ENCODE data around the gene RASL10A. TPM values are rescaled to one million over a fixed set of nuclear protein-coding genes. Genes with fewer than 3 reads are reported as not detected.
A peak's percentile ranks its signal among the peaks of the same experiment; 100 is the strongest.

The RASL10A gene
- total RNA-seq, 1 experiment from 2014 or later, result 1.1 TPM

- Mint-ChIP-seq H3K27ac (ENCODE audit: unreplicated experiment) (no peak overlapping the region), H3K9me3 (ENCODE audit: unreplicated experiment) (no peaks in the 10 kb centered on the region), H3K36me3 (ENCODE audit: insufficient read depth, unreplicated experiment) (peaks cover 100% of the 10 kb centered on the region), H3K4me3 (ENCODE audit: unreplicated experiment) (no peak overlapping the region), H3K4me1 (ENCODE audit: low read depth, unreplicated experiment) (peaks cover 46% of the 10 kb centered on the region), H3K27me3 (ENCODE audit: insufficient read depth, unreplicated experiment) (no peaks in the 10 kb centered on the region)
- Histone ChIP-seq H3K27me3 (replicated peaks; ENCODE audit: control insufficient read depth, insufficient read depth, low read length) (no peaks in the 10 kb centered on the region), H3K9me3 (no peaks in the 10 kb centered on the region), H3K4me1 (peaks cover 50% of the 10 kb centered on the region), H3K36me3 (ENCODE audit: control insufficient read depth, insufficient read depth, low read length) (peaks cover 3% of the 10 kb centered on the region; the same call in 1 of the 2 replicates), H3K4me3 (ENCODE audit: low read depth, low read length) (no peak overlapping the region)
- no peak for DNase-seq
- ChIA-PET POLR2A (no interaction called here), CTCF (no interaction called here)
- intact Hi-C loops (cut with micrococcal nuclease; ENCODE audit: unreplicated experiment), result no loop called here
- BruUV-seq (replicated peaks), result no TSS peak
- no peak for TF ChIP-seq CTCF (IDR thresholded peaks at IDR 0.05; ENCODE audit: insufficient read depth in 1 of 2, low read depth in 1 of 2, low read length in 1 of 2, severe bottlenecking in 1 of 2, unreplicated experiment in 1 of 2)
These were observed 42.9 kb downstream of the RASL10A start for GRCh38 chr22:29272624-29273023.

- Mint-ChIP-seq H3K27me3 (ENCODE audit: insufficient read depth, unreplicated experiment) (no peaks in the 10 kb centered on the region), H3K4me1 (ENCODE audit: low read depth, unreplicated experiment) (peaks cover 36% of the 10 kb centered on the region), H3K9me3 (ENCODE audit: unreplicated experiment) (no peaks in the 10 kb centered on the region), H3K36me3 (ENCODE audit: insufficient read depth, unreplicated experiment) (peaks cover 87% of the 10 kb centered on the region), H3K4me3 (ENCODE audit: unreplicated experiment) (peak overlapping the region; percentile 98), H3K27ac (ENCODE audit: unreplicated experiment) (peak overlapping the region; percentile 74)
- no peaks in the 10 kb centered on the region for H3K9me3 ChIP-seq
- peak overlapping the region; percentile 76 for H3K4me3 ChIP-seq (ENCODE audit: low read depth, low read length)
- ChIA-PET CTCF (no interaction called here), POLR2A (interaction anchor here (0.6 kb wide), 1 partner anchor 8 kb away, joined by 12 read pairs; no protein-coding TSS in a partner anchor)
- no TSS peak for BruUV-seq (replicated peaks)
- TF ChIP-seq CTCF (IDR thresholded peaks at IDR 0.05; ENCODE audit: insufficient read depth in 1 of 2, low read depth in 1 of 2, low read length in 1 of 2, severe bottlenecking in 1 of 2, unreplicated experiment in 1 of 2), result no peak
- peaks cover 4% of the 10 kb centered on the region; the same call in 1 of the 2 replicates for H3K36me3 ChIP-seq (ENCODE audit: control insufficient read depth, insufficient read depth, low read length)
- intact Hi-C loops (cut with micrococcal nuclease; ENCODE audit: unreplicated experiment), result no loop called here
- peak in 1 of 2 experiments; percentile 38 for DNase-seq
- peaks cover 33% of the 10 kb centered on the region for H3K4me1 ChIP-seq
- H3K27me3 ChIP-seq (replicated peaks; ENCODE audit: control insufficient read depth, insufficient read depth, low read length), result no peaks in the 10 kb centered on the region
These were observed 44.8 kb downstream of the RASL10A start for GRCh38 chr22:29270475-29271271.

- H3K4me3 Mint-ChIP-seq (ENCODE audit: unreplicated experiment), result peak overlapping the region; percentile 98
- no peaks in the 10 kb centered on the region for H3K9me3 Mint-ChIP-seq (ENCODE audit: unreplicated experiment)
- H3K27ac Mint-ChIP-seq (ENCODE audit: unreplicated experiment), result peak overlapping the region; percentile 100
- no peaks in the 10 kb centered on the region for H3K9me3 ChIP-seq
- POLR2A ChIA-PET, result interaction anchor here (0.6 kb wide), 1 partner anchor 8 kb away, joined by 12 read pairs; no protein-coding TSS in a partner anchor
- H3K4me1 ChIP-seq, result peaks cover 25% of the 10 kb centered on the region
- no peak for DNase-seq
- CTCF ChIA-PET, result no interaction called here
- H3K4me1 Mint-ChIP-seq (ENCODE audit: low read depth, unreplicated experiment), result peaks cover 28% of the 10 kb centered on the region
- peaks cover 4% of the 10 kb centered on the region for H3K36me3 ChIP-seq (ENCODE audit: control insufficient read depth, insufficient read depth, low read length)
- BruUV-seq (replicated peaks), result no TSS peak
- TF ChIP-seq CTCF (IDR thresholded peaks at IDR 0.05; ENCODE audit: insufficient read depth in 1 of 2, low read depth in 1 of 2, low read length in 1 of 2, severe bottlenecking in 1 of 2, unreplicated experiment in 1 of 2), result no peak
- H3K4me3 ChIP-seq (ENCODE audit: low read depth, low read length), result peak overlapping the region; percentile 76
- no peaks in the 10 kb centered on the region for H3K27me3 ChIP-seq (replicated peaks; ENCODE audit: control insufficient read depth, insufficient read depth, low read length)
- H3K27me3 Mint-ChIP-seq (ENCODE audit: insufficient read depth, unreplicated experiment), result no peaks in the 10 kb centered on the region
- intact Hi-C loops (cut with micrococcal nuclease; ENCODE audit: unreplicated experiment), result no loop called here
- peaks cover 79% of the 10 kb centered on the region for H3K36me3 Mint-ChIP-seq (ENCODE audit: insufficient read depth, unreplicated experiment)
These were observed 45.6 kb downstream of the RASL10A start for GRCh38 chr22:29269731-29270474.

Data from Caco-2 (cell line).